Activated T-helper 1 cell treated with Interleukin-2 at 50 U/mL for 16 hours (primary cell): ENCODE data around the gene PRKN.

ENCODE experiments used
- DNase-seq: peaks from one replicate; pipeline ENCODE4 v3.0.0-alpha.2; 2020; ENCODE audit warnings: low read depth

PRKN gene

GRCh38 chr6:161954077-161954476, 773.5 kb downstream of the PRKN start:
- DNase-seq, result no peak

GRCh38 chr6:161951126-161951525, 776.4 kb downstream of the PRKN start:
- no peak for DNase-seq

- DNase-seq, result no peak
Observed at GRCh38 chr6:161949531-161949930, 778.0 kb downstream of the PRKN start.

GRCh38 chr6:161948462-161948861, 779.1 kb downstream of the PRKN start:
- DNase-seq, result no peak

- DNase-seq, result no peak
Observed at GRCh38 chr6:161947371-161947770, 780.2 kb downstream of the PRKN start.

GRCh38 chr6:161946461-161946860, 781.1 kb downstream of the PRKN start:
- no peak for DNase-seq

GRCh38 chr6:161943561-161943960, 784.0 kb downstream of the PRKN start:
- no peak for DNase-seq

GRCh38 chr6:161941565-161941964, 786.0 kb downstream of the PRKN start:
- no peak for DNase-seq

GRCh38 chr6:161940519-161940918, 787.0 kb downstream of the PRKN start:
- no peak for DNase-seq

- DNase-seq, result no peak
Observed at GRCh38 chr6:161926324-161926723, 801.2 kb downstream of the PRKN start.

GRCh38 chr6:161924516-161925116, 803.0 kb downstream of the PRKN start:
- no peak for DNase-seq

GRCh38 chr6:161922631-161923119, 804.9 kb downstream of the PRKN start:
- DNase-seq, result no peak

- no peak for DNase-seq
Observed at GRCh38 chr6:161921602-161922395, 805.8 kb downstream of the PRKN start.

GRCh38 chr6:161919691-161920090, 807.9 kb downstream of the PRKN start:
- no peak for DNase-seq

- DNase-seq, result no peak
Observed at GRCh38 chr6:161918628-161919205, 808.8 kb downstream of the PRKN start.

GRCh38 chr6:161918109-161918531, 809.4 kb downstream of the PRKN start:
- no peak for DNase-seq

GRCh38 chr6:161917645-161918044, 809.9 kb downstream of the PRKN start:
- no peak for DNase-seq

- DNase-seq, result no peak
Observed at GRCh38 chr6:161915456-161915964, 812.1 kb downstream of the PRKN start.

- no peak for DNase-seq
Observed at GRCh38 chr6:161908872-161909271, 818.7 kb downstream of the PRKN start.

GRCh38 chr6:161906571-161906970, 821.0 kb downstream of the PRKN start:
- no peak for DNase-seq

- no peak for DNase-seq
Observed at GRCh38 chr6:161903584-161904212, 823.9 kb downstream of the PRKN start.

- no peak for DNase-seq
Observed at GRCh38 chr6:161901740-161902426, 825.7 kb downstream of the PRKN start.
